Measurements from ENCODE around the gene LMO4.
A peak's percentile ranks its signal among the peaks of the same experiment; 100 is the strongest.

The LMO4 gene

DNA sequence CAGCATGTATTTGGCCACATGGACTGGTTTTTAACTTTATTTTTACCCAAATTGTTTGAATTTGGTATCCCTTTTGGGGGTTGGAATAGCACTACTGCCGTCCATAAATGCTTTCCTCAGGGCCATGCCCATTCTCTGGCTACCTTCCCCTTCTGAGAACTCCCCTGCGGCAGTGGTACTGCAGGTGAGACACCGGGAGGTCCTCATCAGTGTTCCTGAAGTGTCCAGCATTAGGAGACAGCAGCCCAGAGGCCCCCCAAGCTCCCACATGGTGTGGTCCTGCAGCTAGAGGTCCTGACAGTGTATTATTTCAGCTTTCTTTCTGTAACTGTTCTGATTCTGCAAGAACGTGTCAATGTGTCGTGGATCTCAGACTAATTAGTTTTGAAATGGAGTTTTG, 8.9 kb downstream of the LMO4 start:
- no peaks in the 10 kb centered on the region for H3K9me3 ChIP-seq (ENCODE audit: control insufficient read depth in 2 of 2, low read length in 2 of 2)
- H3K4me3 ChIP-seq (ENCODE audit: low read length in 2 of 2), result peak overlapping the region; percentile 3 to 28
- peaks cover 12 to 30% of the 10 kb centered on the region in 2 donors for H3K36me3 ChIP-seq (ENCODE audit: control insufficient read depth in 2 of 2, insufficient read depth in 2 of 2, low read length in 2 of 2)
- no peak overlapping the region for H3K27ac ChIP-seq (ENCODE audit: low read length)
- H3K9ac ChIP-seq (ENCODE audit: low read length in 2 of 2), result peak overlapping the region in 1 of 2 donors; percentile 70
- H3K4me1 ChIP-seq (ENCODE audit: control insufficient read depth, insufficient read depth, low read length), result peaks cover 15% of the 10 kb centered on the region
- H3K27me3 ChIP-seq (ENCODE audit: control insufficient read depth in 1 of 2, insufficient read depth in 2 of 2, low read length in 2 of 2), result no peaks in the 10 kb centered on the region

DNA sequence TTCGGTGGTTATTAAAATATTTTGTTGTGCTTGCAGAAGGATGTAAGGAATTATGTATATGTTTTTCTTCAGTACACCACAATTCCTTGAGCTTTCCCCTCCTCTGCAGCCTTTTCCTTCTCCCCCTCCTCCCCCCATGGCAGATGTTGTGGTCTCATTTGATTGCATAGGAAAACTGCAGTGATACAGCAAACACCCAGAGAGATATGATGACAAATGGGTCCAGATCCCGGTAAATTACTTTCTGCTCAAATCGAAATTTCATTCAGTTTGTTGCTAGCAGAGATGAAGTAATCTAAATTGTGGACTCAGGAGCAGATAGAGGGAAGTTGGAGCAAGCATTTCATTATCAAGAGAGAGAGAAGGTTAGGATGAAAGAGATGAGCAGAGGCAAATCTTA, 9.9 kb downstream of the LMO4 start:
- no peak overlapping the region for H3K9ac ChIP-seq (ENCODE audit: low read length in 2 of 2)
- H3K27me3 ChIP-seq (ENCODE audit: control insufficient read depth in 1 of 2, insufficient read depth in 2 of 2, low read length in 2 of 2), result no peaks in the 10 kb centered on the region
- peaks cover 15% of the 10 kb centered on the region for H3K4me1 ChIP-seq (ENCODE audit: control insufficient read depth, insufficient read depth, low read length)
- H3K36me3 ChIP-seq (ENCODE audit: control insufficient read depth in 2 of 2, insufficient read depth in 2 of 2, low read length in 2 of 2), result peaks cover 12 to 30% of the 10 kb centered on the region in 2 donors
- H3K9me3 ChIP-seq (ENCODE audit: control insufficient read depth in 2 of 2, low read length in 2 of 2), result no peaks in the 10 kb centered on the region
- no peak overlapping the region for H3K4me3 ChIP-seq (ENCODE audit: low read length in 2 of 2)
- no peak overlapping the region for H3K27ac ChIP-seq (ENCODE audit: low read length)

DNA sequence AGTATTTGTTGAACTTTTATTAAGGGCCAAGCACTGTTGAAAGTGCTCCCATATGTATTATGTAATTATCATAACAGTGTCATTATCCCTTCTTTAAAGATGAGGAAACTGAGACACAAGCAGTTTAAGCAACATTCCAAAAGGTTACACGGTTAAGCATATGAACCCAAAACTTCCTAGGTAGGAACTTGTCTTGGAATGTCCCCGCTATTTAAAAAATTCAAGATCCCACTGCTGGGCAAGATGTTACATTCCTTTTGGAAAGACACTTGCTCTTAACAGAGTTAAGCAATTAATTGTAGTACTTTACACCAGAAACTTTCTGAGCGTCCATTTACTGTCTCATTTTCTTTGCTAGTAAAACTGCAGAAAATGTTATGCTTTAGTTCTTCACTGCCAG, 15.6 kb downstream of the LMO4 start:
- Histone ChIP-seq H3K36me3 (ENCODE audit: control insufficient read depth in 2 of 2, insufficient read depth in 2 of 2, low read length in 2 of 2) (peaks cover 22 to 48% of the 10 kb centered on the region in 2 donors), H3K9ac (ENCODE audit: low read length in 2 of 2) (no peak overlapping the region), H3K9me3 (ENCODE audit: control insufficient read depth in 2 of 2, low read length in 2 of 2) (no peaks in the 10 kb centered on the region), H3K27me3 (ENCODE audit: control insufficient read depth in 1 of 2, insufficient read depth in 2 of 2, low read length in 2 of 2) (no peaks in the 10 kb centered on the region), H3K4me3 (ENCODE audit: low read length in 2 of 2) (no peak overlapping the region), H3K4me1 (ENCODE audit: control insufficient read depth, insufficient read depth, low read length) (no peaks in the 10 kb centered on the region), H3K27ac (ENCODE audit: low read length) (no peak overlapping the region)

DNA sequence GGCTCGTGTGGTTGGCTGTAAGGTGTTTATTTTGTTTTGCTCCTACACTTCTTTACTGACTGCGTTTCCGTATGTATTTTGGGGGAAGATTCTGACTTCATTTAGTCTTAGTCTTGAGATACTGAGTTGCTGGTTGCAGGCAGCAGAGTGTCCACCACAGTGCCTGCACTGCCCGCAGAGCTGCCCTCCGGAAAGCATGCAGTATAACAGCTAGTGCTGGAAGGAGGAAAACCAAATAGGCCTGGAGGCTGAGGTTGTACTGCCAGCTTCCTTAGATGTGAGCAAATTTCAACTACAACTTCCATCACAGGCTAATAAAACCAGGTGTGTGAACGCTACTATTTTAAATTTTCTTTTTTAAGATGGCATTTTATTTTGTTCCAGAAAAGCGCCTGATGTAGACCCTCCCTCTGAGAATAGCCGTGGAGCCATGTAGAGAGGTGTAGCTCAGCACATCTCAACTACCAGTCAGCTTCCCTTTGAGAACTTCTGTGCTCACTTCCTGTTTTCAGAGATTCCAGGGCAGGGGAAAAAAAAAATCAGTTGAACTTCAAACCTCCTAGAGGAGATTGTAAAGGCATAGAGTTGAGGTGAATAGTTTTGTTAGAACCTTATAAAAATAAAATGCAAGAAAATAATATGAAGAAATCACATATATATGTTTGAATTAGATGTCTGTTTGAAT, 17.6 kb downstream of the LMO4 start:
- Histone ChIP-seq H3K4me1 (ENCODE audit: control insufficient read depth, insufficient read depth, low read length) (no peaks in the 10 kb centered on the region), H3K9ac (ENCODE audit: low read length in 2 of 2) (no peak overlapping the region), H3K36me3 (ENCODE audit: control insufficient read depth in 2 of 2, insufficient read depth in 2 of 2, low read length in 2 of 2) (peaks cover 14 to 28% of the 10 kb centered on the region in 2 donors), H3K4me3 (ENCODE audit: low read length in 2 of 2) (no peak overlapping the region), H3K27ac (ENCODE audit: low read length) (no peak overlapping the region), H3K9me3 (ENCODE audit: control insufficient read depth in 2 of 2, low read length in 2 of 2) (no peaks in the 10 kb centered on the region), H3K27me3 (ENCODE audit: control insufficient read depth in 1 of 2, insufficient read depth in 2 of 2, low read length in 2 of 2) (no peaks in the 10 kb centered on the region)

DNA sequence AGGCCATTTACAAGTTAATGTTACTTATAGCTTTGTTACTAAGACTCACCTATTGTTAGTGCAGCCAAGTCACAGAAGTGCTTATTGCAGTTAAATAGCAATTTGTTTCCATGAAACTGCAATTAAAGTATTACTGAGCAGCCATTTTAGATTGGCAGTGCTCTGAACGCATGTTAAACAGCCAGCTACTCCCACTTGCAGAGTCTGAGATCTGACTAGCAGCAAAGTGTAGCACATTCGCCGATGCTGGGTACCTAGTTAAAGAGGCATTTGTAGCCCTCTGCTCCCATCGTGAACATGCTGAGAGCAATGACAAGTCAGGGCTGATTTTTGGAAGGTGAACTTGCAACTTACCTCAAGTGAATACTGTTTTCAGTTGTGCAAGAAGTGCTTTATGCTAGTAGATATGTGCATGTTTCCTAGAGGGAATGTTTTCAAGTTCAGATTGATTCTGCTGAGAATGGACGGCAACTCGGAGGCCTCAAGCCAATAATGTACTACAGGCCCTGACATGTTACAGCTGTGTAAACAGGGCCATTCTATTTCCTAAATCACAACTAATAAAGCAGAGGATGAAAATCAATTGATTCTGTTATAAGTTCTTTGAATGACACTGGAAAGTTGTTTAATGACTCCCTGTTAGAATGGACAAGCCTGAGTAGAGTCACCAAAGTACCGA, 19.8 kb downstream of the LMO4 start:
- Histone ChIP-seq H3K4me3 (ENCODE audit: low read length in 2 of 2) (no peak overlapping the region), H3K27ac (ENCODE audit: low read length) (no peak overlapping the region), H3K27me3 (ENCODE audit: control insufficient read depth in 1 of 2, insufficient read depth in 2 of 2, low read length in 2 of 2) (no peaks in the 10 kb centered on the region), H3K9me3 (ENCODE audit: control insufficient read depth in 2 of 2, low read length in 2 of 2) (no peaks in the 10 kb centered on the region), H3K9ac (ENCODE audit: low read length in 2 of 2) (no peak overlapping the region), H3K36me3 (ENCODE audit: control insufficient read depth in 2 of 2, insufficient read depth in 2 of 2, low read length in 2 of 2) (peaks cover 11 to 20% of the 10 kb centered on the region in 2 donors), H3K4me1 (ENCODE audit: control insufficient read depth, insufficient read depth, low read length) (no peaks in the 10 kb centered on the region)

DNA sequence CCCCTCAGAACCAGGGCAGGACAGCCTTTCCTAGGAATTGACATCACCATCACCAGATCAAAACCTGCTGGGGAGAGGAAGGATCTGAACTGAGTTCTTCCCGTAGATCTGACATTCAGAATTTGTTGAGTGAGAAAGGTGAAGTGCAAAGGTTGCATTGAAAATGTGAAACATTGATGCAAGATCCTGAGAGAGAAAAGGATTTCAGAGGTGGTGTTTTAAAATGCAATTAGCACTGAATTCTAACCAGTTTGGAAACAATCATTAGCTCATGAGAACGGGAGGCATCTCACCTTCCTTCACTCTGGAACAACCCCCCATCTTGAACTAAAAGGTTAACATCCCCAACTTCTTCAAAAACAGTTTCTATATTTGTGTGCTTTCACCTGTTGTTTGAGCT, 20.4 kb downstream of the LMO4 start:
- H3K27ac ChIP-seq (ENCODE audit: low read length), result no peak overlapping the region
- no peaks in the 10 kb centered on the region for H3K27me3 ChIP-seq (ENCODE audit: control insufficient read depth in 1 of 2, insufficient read depth in 2 of 2, low read length in 2 of 2)
- peaks cover 11 to 14% of the 10 kb centered on the region in 2 donors for H3K36me3 ChIP-seq (ENCODE audit: control insufficient read depth in 2 of 2, insufficient read depth in 2 of 2, low read length in 2 of 2)

DNA sequence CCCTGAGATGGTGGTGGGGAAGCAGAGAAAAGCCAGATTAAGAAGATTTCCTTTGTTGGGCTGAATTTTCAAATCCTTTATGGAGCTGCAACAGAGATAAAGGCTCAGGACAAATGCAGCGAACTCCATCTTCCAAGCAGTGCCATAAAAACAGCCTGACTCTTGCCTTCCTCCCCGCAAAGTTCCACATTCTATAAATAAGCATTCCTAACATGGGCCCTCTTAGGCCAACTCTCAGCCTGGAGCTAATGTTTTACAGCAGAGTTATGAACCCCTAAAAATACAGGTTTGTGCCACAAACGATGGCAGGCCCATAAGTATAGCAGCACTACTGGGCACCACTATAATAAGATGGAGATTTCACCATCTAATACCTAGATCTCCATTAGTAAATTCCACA, 27.2 kb downstream of the LMO4 start:
- Histone ChIP-seq H3K4me3 (ENCODE audit: low read length in 2 of 2) (no peak overlapping the region), H3K9me3 (ENCODE audit: control insufficient read depth in 2 of 2, low read length in 2 of 2) (no peaks in the 10 kb centered on the region), H3K27me3 (ENCODE audit: control insufficient read depth in 1 of 2, insufficient read depth in 2 of 2, low read length in 2 of 2) (no peaks in the 10 kb centered on the region), H3K27ac (ENCODE audit: low read length) (no peak overlapping the region), H3K36me3 (ENCODE audit: control insufficient read depth in 2 of 2, insufficient read depth in 2 of 2, low read length in 2 of 2) (peaks cover 0 to 3% of the 10 kb centered on the region in 2 donors), H3K4me1 (ENCODE audit: control insufficient read depth, insufficient read depth, low read length) (no peaks in the 10 kb centered on the region), H3K9ac (ENCODE audit: low read length in 2 of 2) (no peak overlapping the region)

More for the DNA sequence above, 20.4 kb downstream of the LMO4 start:
- Histone ChIP-seq H3K9ac (ENCODE audit: low read length in 2 of 2) (no peak overlapping the region), H3K4me1 (ENCODE audit: control insufficient read depth, insufficient read depth, low read length) (no peaks in the 10 kb centered on the region), H3K9me3 (ENCODE audit: control insufficient read depth in 2 of 2, low read length in 2 of 2) (no peaks in the 10 kb centered on the region), H3K4me3 (ENCODE audit: low read length in 2 of 2) (no peak overlapping the region)

DNA sequence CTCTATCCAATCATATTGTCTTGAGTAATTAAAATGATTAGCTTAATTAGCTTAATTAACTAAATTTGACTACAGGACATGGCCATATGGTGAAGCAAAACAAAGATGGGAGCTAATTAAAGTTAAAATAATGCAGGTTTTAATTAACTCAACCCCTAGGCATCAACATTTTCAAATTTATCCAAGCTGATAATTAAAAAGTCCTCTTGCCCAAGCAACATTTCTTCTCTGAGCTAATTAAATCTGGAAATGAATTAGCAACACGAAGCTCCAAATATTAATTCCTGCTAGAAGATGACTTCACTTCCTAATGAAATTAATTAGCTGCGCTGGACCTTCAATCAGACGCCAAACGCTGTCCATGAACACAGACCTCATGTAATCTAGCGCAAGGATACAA, 27.9 kb downstream of the LMO4 start:
- peaks cover 0 to 3% of the 10 kb centered on the region in 2 donors for H3K36me3 ChIP-seq (ENCODE audit: control insufficient read depth in 2 of 2, insufficient read depth in 2 of 2, low read length in 2 of 2)
- no peaks in the 10 kb centered on the region for H3K9me3 ChIP-seq (ENCODE audit: control insufficient read depth in 2 of 2, low read length in 2 of 2)
- no peak overlapping the region for H3K9ac ChIP-seq (ENCODE audit: low read length in 2 of 2)
- H3K27ac ChIP-seq (ENCODE audit: low read length), result no peak overlapping the region
- H3K4me3 ChIP-seq (ENCODE audit: low read length in 2 of 2), result no peak overlapping the region
- no peaks in the 10 kb centered on the region for H3K4me1 ChIP-seq (ENCODE audit: control insufficient read depth, insufficient read depth, low read length)
- H3K27me3 ChIP-seq (ENCODE audit: control insufficient read depth in 1 of 2, insufficient read depth in 2 of 2, low read length in 2 of 2), result no peaks in the 10 kb centered on the region

DNA sequence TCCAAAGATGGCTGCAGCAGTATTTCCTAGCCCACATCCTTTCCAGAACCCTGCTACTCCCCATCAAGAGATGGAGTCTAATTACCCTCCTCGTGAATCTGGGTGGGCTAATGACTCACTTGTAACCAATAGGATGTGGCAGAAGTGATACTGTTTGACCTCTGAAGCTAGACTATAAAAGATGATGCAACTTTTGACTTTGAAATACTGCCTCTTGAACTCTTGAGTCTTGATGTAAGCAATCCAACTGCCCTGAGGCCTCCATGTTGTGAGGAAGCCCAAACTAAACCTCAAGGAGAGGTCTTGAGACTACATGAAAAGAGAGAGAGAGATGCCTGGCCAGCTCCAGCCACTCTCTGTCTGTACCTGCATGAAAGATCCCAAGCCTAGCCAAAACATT, 29.5 kb downstream of the LMO4 start:
- no peak overlapping the region for H3K27ac ChIP-seq (ENCODE audit: low read length)
- H3K4me3 ChIP-seq (ENCODE audit: low read length in 2 of 2), result no peak overlapping the region
- H3K4me1 ChIP-seq (ENCODE audit: control insufficient read depth, insufficient read depth, low read length), result no peaks in the 10 kb centered on the region
- no peaks in the 10 kb centered on the region for H3K9me3 ChIP-seq (ENCODE audit: control insufficient read depth in 2 of 2, low read length in 2 of 2)
- H3K27me3 ChIP-seq (ENCODE audit: control insufficient read depth in 1 of 2, insufficient read depth in 2 of 2, low read length in 2 of 2), result no peaks in the 10 kb centered on the region
- H3K9ac ChIP-seq (ENCODE audit: low read length in 2 of 2), result no peak overlapping the region
- peaks cover 0 to 3% of the 10 kb centered on the region in 2 donors for H3K36me3 ChIP-seq (ENCODE audit: control insufficient read depth in 2 of 2, insufficient read depth in 2 of 2, low read length in 2 of 2)

DNA sequence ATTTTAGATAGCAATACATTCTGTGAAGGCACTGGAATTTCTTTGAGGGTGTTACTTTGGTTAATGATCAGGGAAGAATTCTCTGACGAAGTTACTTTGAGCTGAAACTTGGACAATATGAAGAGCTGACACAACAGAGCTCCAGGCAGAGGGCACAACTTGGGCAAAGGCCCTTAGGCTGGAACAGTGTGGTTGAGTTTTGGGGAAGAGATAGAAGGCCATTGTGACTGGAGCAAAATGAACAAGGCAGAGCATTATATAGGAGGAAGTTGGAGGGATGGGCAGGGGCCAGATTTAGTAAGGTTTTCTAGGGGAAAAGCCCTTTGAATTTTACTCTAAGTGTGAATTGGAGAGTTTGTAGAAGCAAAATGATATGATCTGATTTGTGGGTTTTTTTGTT, 30.9 kb downstream of the LMO4 start:
- H3K9me3 ChIP-seq (ENCODE audit: control insufficient read depth in 2 of 2, low read length in 2 of 2), result no peaks in the 10 kb centered on the region
- no peak overlapping the region for H3K27ac ChIP-seq (ENCODE audit: low read length)
- no peaks in the 10 kb centered on the region for H3K4me1 ChIP-seq (ENCODE audit: control insufficient read depth, insufficient read depth, low read length)
- peaks cover 0 to 3% of the 10 kb centered on the region in 2 donors for H3K36me3 ChIP-seq (ENCODE audit: control insufficient read depth in 2 of 2, insufficient read depth in 2 of 2, low read length in 2 of 2)
- no peaks in the 10 kb centered on the region for H3K27me3 ChIP-seq (ENCODE audit: control insufficient read depth in 1 of 2, insufficient read depth in 2 of 2, low read length in 2 of 2)
- H3K4me3 ChIP-seq (ENCODE audit: low read length in 2 of 2), result no peak overlapping the region
- no peak overlapping the region for H3K9ac ChIP-seq (ENCODE audit: low read length in 2 of 2)

Measured in stomach smooth muscle (tissue), 2 donors.